NOMO-1 (cell line): ENCODE measurements around the gene DPP6.

Experiments used
- DNase-seq, 2 experiments: peaks; one replicate each; lab custom pipeline; 2025; ENCODE audit not compliant: unreplicated experiment in 2 of 2; lab: John Stamatoyannopoulos, UW

Gene DPP6

DNA sequence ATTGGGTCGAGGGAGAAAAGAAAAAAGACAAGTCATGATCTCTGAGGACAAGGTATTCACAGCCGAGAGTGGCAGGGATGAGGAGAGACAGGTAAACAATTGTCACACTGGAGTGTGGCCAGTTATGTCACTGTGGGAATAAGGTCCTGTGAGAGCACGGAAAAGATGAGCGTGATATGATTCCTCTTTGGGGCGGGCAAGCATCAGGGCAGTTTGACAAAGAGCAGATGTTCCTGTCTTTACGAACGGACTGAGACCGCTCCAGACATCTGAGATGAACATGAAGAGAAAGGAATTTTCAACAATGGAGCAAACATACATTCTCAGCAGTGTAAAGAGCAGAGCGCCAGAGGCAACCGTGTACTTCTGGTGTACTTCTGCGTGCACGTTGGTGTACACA is 278.1 kb downstream of the DPP6 start:
- DNase-seq = no peak

DNA sequence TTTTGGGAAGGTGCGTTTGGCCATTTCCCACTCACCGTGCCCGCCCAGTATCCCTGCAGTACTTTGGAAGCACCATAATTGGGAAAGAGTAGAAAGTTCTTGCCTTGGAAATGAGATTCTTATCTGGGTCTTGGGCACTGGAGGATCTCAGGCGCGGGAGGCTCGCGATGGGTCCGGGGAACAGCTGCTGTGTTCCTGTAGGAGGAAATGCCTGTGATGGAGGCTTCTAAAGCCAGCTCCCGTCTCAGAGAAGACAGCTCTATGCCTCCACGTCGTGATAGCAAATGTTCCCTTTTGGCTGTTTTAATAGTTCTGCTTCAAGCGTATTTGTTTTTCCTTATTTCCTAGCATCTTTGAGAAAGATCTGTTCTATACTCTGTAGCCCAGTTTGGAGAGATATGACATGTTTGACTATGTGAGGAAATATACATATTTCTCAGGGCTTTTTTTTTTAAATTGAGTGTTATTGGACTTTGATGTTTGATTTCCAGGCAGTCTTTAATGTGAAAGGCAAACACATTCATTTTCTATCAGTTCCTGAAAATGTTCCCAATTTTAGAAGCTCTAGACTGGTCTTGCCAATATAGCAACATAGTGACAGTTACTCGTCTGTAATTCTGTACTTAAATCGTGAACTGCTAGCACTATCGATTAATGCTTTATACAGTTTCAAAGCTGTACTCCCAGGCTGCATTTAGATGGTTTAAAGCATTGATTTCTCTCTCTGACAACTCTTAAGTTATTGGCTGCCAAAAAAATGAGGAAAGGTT is 280.8 kb downstream of the DPP6 start:
- DNase-seq = no peak

DNA sequence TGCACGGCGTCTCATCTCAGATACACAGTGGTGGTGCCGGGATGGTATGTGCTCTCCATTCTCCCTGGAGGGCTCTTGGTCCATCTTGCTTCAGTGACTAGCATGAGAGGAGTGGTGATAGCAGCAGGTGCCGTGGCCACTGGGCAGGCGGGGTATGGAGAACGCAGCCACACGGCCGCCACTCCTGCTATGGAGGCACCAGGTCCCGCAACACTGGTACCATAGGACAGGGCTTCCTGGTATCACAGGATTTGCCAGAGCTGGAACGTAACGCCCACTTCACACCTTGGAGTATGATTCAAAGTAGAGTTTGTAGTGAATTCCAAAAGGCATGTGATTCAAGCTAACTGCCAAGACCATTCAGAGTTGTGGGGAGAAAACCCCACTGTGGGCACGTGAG is 284.1 kb downstream of the DPP6 start:
- DNase-seq = no peak

DNA sequence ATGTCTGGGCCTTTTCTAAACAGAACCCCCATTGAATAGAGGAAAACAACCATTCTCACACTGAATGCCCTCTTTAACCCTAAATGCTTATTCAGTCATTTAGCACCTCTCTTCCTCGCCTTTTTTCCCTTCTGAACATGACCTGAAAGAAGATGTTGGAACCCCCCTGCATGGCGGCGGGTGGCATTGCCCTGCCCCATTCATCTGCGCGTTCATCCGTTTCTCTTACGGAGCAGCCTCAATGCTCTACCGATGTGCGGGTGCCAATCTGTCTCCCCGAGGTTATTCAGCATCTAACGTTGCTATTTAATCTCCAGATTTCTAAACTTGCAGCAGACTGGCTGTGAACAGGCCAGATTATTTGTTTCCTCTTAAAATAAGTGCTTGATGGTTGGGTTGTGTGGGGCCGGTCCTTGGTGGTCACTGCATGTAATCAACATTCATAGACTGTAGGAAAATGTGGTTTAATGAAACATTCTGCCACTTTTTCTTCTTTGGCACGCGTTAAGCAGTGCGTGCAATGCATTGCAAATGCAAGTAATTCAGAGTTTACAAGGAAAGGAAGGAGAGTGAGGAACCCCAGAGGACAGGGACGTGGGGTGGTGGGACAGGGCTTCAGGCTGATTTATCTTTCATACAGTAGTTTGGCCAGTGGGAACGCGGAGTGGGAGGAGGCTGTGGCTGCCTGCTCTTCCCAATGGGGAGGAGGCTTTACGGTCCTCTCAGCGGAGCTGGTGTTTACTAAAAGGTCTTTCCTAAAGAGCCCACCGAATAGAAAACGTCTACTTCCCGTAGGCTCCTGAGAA is 286.7 kb downstream of the DPP6 start:
- no peak for DNase-seq

DNA sequence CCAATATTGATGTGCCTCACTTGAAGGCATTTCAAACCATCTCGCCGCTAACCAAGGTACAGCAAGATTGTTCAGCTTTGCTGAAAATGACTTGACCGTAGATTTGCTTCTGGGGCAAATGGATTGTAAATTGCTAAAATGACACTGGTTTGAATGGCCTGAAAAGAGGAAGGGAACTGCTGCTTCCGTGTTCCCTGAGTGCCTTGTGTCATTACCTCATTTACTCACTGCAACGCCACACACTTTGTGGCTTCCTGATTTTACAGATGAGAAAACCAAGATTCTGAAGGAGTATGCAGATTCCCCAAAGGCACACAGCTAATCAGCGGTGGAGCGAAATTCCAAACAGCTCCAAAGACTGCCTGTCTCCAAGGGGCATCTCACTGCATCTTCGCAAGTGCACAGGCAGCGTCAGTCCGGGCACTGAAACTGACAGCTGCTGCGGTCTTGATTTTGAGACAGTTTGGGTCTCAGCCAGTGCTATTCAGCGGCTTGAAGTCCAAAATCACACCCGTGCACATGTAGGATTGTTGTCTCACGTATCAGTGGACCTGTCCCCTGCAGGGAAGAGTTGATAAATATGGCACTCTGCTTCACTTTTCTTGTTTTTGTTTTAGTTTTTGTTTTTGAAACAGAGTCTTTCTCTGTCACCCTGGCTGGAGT is 290.9 kb downstream of the DPP6 start:
- DNase-seq = no peak

DNA sequence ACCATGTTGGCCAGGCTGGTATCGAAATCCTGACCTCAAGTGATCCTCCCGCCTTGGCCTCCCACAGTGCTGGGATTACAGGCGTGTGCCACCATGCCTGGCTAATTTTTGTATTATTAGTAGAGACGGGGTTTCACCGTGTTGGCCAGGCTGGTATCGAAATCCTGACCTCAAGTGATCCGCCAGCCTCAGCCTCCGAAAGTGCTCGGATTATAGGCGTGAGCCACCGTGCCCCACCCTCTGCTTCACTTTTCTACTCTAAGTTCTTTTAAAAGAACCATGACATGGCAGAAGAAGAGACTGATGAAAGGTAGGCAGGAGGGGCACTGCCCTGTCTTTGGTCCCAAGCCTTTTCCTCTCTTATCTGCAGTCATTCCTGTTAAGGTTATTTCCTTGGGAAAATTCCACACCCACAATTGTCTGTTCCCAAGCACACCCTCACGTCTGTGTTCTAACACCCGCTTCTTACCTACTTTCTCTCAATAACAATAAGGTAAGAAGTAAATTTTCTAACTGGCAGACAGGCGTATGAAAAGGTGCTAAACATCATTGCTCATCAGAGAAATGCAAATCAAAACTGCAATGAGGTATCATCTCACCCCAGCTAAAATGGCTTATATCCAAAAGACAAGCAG is 291.7 kb downstream of the DPP6 start:
- DNase-seq = no peak

DNA sequence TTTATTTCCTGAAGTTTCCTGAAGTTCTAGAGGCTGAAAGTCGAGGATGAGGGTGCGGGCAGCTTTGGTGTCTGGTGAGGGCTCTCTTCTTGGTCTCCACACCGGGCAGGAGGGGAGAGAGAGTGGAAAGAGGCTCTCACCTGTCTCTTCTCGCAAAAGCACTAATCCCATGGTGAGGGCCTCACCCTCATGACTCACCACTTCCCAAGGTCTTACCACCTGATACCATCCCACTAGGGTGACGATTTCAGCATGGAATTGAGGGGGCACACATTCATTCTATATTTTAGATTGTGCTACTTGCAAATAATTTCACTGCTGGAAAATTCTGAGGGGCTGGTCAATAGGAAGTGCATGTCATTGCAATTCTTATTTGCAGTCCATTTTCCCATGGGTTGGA is 292.9 kb downstream of the DPP6 start:
- no peak for DNase-seq

DNA sequence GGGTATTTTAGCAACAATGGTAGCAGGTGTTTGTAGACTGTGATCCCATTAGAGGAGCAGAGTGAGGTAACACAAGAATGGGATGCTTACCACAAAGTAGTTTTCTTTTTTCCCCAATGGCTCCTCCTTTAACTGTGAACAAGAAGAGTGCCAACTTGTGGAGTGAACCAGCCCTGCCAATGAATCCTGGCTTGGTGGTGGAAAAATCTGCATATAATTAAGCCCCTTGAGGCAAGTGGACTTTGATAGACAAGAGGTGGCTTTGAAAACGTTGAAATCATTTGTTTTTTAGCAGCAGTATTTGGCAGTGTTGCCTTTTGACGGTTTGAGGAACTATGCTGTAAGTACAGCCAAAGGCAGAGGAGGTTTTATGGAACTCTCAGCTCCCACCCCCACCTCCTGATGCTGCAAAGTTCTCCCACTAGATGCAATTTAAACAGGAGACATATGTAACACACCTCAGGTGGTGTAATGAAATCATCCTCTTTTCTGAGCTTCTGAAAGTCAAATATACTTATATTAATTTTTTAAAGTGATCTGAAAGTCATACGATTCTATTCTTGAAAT is 295.6 kb downstream of the DPP6 start:
- no peak for DNase-seq

DNA sequence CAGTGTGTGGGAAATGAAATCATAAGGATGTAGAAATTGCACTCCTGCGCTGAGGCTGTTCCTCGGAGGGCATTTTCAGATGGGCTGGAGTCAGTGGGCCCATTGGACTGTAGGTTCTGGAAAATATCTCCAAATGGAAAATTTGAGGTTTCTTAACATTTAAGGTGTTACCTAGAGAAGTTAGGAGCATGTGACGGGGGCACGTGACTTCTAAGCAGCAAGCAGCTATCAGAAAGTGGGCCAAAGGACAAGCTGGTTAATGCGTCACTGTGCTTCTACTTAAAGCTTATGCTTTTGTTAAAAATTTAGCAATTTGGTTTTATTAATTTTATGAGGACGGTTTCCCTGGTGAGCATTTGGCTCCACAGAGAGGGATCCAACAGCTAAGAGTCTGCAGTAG is 298.7 kb downstream of the DPP6 start:
- no peak for DNase-seq

DNA sequence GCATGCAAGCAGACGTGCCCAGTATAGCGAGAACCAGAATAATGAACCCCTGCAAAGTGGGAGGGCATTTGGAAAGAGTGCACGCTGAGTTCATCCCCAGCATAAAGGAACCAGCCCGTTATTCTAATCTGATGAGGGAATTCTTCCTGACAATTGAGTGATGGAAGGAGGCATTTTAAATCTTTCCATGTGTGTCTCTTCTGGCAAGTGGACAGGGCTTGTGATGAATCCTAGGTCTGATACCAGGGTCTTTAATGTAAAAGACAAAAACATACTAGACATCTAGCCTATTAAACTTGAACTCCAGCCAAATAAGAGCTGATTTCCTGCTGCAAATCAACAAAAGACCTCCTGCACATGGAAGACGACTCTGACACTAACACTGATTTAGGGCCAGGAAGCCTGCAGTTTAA is 301.2 kb downstream of the DPP6 start:
- DNase-seq = no peak

DNA sequence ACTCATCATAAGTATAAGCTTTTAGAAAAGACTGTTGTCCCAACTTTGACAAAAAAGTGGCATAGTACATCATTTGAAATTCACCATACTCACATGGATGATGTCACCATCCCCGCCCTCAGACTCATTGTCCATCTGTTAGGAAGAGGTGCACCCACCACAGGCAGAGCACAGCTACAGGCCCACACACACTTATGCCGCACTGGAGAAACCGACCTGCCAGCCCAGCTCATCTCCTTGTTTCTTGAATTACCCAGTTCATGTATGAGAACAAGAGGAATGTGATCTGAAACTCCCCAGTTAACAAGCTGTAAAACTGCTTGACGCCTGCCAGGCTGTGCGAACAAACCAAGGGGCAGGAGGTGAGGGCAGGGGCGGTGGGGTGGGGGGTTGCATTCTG is 312.0 kb downstream of the DPP6 start:
- DNase-seq = no peak

DNA sequence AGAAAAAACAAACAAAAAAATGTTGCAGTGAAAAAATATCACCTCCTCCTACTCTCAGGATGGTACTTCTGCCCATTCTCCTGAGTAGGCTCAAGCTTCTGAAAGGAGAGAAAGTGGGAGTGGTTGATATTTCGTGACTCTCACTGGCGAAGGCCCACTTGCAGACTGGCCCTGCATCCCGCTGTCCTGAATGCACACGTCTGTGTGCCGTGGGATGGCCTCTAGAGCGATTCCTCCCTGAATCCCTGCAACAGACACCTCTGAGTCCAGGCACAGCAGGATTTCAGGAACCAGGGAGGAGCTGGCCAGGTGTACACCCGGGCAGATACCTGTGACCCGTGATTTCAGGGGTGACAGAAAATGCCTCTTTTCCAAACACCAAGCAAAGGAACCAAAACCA is 319.2 kb downstream of the DPP6 start:
- DNase-seq = no peak

DNA sequence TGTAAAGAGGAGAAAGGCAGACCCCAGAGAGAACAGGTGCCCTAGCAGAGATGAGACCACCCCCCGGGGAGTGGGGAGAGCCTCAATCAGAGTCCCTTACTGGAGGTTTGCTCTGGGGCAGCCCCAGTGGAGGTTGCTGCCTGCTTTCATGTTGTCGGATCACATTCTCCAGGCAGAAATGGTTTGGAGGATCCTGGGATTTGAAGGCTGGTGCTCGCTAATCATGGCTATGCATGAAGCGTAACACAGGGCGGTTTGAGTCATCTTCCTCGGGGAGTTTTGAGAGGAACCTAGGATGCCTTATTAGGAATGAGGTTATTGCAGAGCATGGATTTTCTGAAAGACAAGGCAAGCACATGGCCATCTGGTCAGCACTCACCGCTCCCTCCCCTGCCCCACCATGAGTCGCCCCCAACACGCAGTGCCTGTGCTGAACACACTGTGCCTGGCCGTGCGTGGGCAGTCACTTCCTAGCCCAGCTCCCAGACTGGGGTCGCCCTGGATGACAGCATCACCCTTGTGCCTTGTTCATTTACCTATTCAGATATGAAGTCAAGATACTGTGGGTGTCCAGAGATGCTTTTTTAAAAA is 319.9 kb downstream of the DPP6 start:
- DNase-seq = no peak

DNA sequence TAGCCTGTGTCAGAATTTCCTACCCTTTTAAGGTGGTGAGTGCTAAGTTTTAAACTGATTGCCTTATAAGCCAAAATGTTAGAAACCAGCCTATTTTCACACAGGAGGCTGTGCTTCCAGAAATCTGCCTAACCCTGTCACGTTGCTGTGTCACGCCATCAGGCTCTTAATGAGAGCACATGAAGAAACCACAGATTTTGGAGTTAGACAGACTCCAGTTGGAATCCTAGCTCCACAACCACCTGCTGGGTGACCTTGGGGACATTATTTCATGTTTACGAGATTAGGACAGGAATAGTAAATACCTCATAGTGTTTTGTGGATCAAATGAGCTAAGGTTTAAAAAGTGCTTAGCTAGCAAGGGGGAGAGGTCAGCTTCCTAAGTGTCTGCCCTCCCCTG is 321.8 kb downstream of the DPP6 start:
- no peak for DNase-seq

DNA sequence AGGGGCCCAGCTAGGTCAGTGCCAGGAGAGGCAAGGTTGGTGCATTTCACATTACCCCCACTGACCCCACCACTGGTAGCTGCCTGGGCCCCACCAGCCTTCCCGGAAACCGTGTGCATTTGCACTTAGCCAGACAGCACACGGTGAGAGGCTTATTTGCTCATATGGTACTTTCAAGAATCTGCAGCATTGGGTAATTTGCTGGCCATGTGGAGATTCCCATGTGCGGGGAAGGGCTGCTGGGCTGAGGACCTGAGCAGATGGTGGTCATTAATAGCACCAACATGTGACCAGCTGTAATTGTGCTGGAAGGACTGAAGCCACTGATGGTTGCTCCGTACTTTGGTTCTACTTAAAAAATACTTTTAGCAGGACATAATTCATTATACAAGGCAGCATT is 323.8 kb downstream of the DPP6 start:
- no peak for DNase-seq

DNA sequence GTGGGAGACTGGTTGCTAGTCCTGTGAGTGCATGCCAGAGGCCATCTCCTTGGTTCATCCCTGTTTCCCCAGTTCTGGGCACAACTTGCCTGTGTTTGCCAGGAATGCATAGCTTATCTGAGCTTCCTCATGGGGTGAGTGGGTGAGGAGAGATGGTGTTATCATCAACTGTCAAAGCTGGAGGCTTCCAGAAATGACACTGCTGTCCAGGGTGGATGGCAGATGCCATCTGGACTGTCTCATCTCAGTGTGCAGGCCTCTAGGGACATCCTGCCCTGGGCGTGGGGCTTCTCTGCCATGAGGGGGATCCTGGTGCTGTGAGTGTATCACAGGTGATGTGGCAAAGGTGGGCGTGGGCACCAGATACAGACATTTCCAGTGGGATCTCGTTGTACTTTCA is 328.6 kb downstream of the DPP6 start:
- no peak for DNase-seq

DNA sequence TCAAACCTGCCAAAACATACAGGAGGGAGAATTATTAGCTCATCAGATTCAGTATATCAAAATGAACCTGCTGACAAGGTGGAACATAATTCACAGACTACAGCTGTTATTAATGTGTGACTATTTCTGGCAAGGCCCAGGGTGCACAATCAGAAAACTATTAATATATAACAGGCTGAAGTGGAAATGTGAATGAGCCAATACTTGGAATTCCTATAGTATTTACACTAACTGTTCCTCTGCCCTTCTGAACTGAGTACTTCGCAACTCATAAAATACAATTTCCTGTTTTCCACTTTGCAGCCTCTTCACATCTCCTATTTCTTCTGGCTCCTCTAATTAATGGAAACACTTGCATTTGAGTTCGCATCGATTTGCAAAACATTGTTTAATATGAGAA is 330.8 kb downstream of the DPP6 start:
- DNase-seq = no peak

DNA sequence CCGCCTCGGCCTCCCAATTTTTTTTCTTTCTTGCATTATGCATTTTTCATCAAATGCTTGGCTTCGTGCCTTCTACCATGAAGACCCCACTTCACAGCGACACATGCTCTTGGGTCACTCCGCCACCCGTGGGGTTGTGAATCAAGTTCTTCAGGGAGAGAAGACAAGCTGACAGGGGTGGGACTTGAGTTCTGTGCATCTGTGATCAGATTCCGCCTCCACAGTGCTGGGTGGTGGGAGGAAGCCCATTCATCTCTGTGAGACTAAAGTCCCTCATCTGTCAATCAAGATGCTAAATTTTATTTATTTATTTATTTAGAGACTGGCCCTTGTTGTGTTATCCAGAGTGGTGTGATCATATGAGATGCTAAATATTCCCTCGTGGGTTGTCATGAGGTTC is 333.0 kb downstream of the DPP6 start:
- no peak for DNase-seq

DNA sequence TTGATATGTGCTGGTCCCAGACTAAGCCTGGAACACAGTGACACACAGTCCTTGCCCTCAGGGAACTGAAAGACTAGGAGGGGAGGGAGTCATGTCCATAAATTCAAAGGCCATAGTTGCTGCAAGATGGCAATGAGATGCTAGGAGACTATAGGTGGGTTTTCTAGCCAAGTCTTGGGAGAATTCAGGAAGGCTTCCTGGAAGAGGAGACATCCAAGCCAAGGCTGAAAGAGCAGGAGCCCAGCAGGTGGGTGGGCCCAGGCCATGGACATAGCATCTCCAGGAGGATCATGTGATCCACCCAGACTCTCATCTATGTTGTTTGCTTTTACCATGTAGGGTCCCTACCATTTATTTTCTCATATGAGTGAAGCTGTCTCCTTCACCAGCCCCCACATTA is 335.1 kb downstream of the DPP6 start:
- no peak for DNase-seq

DNA sequence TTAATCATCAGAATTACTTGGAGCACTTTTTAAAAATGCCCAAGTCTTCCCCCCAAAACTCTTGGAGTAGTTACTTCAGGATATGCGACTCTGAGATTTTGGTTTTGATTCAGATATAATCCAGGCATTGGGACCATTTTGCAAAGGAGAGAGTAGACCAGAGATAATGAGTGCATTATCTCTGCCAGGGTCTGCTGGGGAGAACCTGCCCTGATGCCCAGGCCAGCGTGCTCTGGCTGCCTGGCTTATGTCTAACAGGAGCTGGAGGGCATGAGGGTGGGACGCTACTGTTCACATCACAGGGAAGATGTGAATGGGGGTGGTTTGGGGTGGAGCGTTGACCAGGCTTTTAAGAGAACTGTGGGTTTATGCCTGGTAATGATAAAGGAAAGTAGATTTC is 336.2 kb downstream of the DPP6 start:
- DNase-seq = no peak

DNA sequence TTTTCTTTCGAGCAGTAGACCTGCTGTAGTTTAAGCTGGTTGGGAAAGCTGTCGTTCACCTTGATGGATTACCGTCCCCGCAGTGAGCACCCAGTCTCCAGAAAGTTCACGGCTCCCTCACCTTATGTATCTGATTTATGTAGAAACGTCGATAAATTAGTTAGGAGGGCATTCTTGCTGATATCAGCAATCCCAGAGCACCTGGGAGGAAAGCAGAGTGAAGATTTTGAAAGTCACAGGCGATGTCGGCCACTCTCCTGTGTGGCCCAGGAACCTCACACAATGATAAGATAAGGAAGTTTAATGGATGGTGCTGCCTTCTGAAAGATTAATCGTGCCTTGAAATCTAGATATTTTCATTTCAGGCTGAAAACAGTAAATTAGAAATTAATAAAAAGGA is 336.8 kb downstream of the DPP6 start:
- DNase-seq = no peak
